ENCODE measurements around the gene RAPGEF1. TPM values are rescaled to one million over a fixed set of nuclear protein-coding genes. Genes with fewer than 3 reads are reported as not detected.

Gene RAPGEF1
- total RNA-seq, 1 experiment from 2014 or later = 25.2 TPM

GRCh38 chr9:131721076-131721475 is 18.8 kb downstream of the RAPGEF1 start:
- TF ChIP-seq CTCF (conservative IDR thresholded peaks at IDR 0.05; ENCODE audit: low read depth, low read length) (no peak), EZH2 (IDR thresholded peaks at IDR 0.05; ENCODE audit: low read length, unreplicated experiment) (no peak), EZH2phosphoT487 (IDR thresholded peaks at IDR 0.05; ENCODE audit: borderline replicate concordance, low read length) (no peak)

GRCh38 chr9:131720330-131720729 is 19.5 kb downstream of the RAPGEF1 start:
- Histone ChIP-seq H3K9ac (ENCODE audit: low read length) (no peak overlapping the region), H4K20me1 (ENCODE audit: low read length) (no peaks in the 10 kb centered on the region), H3K9me2 (replicated peaks; ENCODE audit: low read length) (no peaks in the 10 kb centered on the region), H3K4me3 (ENCODE audit: low read length) (no peak overlapping the region), H3K4me2 (ENCODE audit: low read length) (no peak overlapping the region), H3K27me3 (ENCODE audit: low read length) (no peaks in the 10 kb centered on the region), H3K79me2 (ENCODE audit: low read length) (0 out of 2 replicates have a peak, but pooled peaks cover 6% of the 10 kb centered on the region), H3K9me3 (ENCODE audit: low read length) (no peaks in the 10 kb centered on the region), H3K36me3 (ENCODE audit: low read depth, low read length) (no peaks in the 10 kb centered on the region), H2AFZ (ENCODE audit: low read length) (no peak overlapping the region), H3F3A (ENCODE audit: low read length, unreplicated experiment) (no peaks in the 10 kb centered on the region), H3K27ac (ENCODE audit: low read length) (no peak overlapping the region), H3K4me1 (ENCODE audit: insufficient read depth, low read length) (no peaks in the 10 kb centered on the region)
- ChIA-PET CTCF (no interaction called here), POLR2A (ENCODE audit: unreplicated experiment) (no interaction called here)
- BruUV-seq (replicated peaks) = no TSS peak
- ATAC-seq = no peak
- DNase-seq = no peak
- no peak for TF ChIP-seq EZH2phosphoT487 (IDR thresholded peaks at IDR 0.05; ENCODE audit: borderline replicate concordance, low read length)
- TF ChIP-seq CTCF (conservative IDR thresholded peaks at IDR 0.05; ENCODE audit: low read depth, low read length) = no peak
- no peak for TF ChIP-seq EZH2 (IDR thresholded peaks at IDR 0.05; ENCODE audit: low read length, unreplicated experiment)
- intact Hi-C loops (cut with micrococcal nuclease) = no loop called here

More at GRCh38 chr9:131721076-131721475, 18.8 kb downstream of the RAPGEF1 start:
- Histone ChIP-seq H3K9me2 (replicated peaks; ENCODE audit: low read length) (no peaks in the 10 kb centered on the region), H3K4me2 (ENCODE audit: low read length) (no peak overlapping the region), H3F3A (ENCODE audit: low read length, unreplicated experiment) (no peaks in the 10 kb centered on the region), H3K4me1 (ENCODE audit: insufficient read depth, low read length) (no peaks in the 10 kb centered on the region), H3K9ac (ENCODE audit: low read length) (no peak overlapping the region), H3K4me3 (ENCODE audit: low read length) (no peak overlapping the region), H3K9me3 (ENCODE audit: low read length) (no peaks in the 10 kb centered on the region), H3K27ac (ENCODE audit: low read length) (no peak overlapping the region), H3K27me3 (ENCODE audit: low read length) (no peaks in the 10 kb centered on the region), H2AFZ (ENCODE audit: low read length) (no peak overlapping the region), H3K36me3 (ENCODE audit: low read depth, low read length) (no peaks in the 10 kb centered on the region), H4K20me1 (ENCODE audit: low read length) (no peaks in the 10 kb centered on the region), H3K79me2 (ENCODE audit: low read length) (0 out of 2 replicates have a peak, but pooled peaks cover 6% of the 10 kb centered on the region)
- ATAC-seq (no peak), DNase-seq (no peak)
- POLR2A ChIA-PET (ENCODE audit: unreplicated experiment) = no interaction called here
- intact Hi-C loops (cut with micrococcal nuclease) = no loop called here
- CTCF ChIA-PET = no interaction called here
- BruUV-seq (replicated peaks) = no TSS peak

- ChIA-PET POLR2A (ENCODE audit: unreplicated experiment) (no interaction called here), CTCF (interaction anchor here (0.6 kb wide), 1 partner anchor 36 kb away, joined by 8 read pairs; no protein-coding TSS in a partner anchor)
- Histone ChIP-seq H3K4me2 (ENCODE audit: low read length) (no peak overlapping the region), H3K27ac (ENCODE audit: low read length) (no peak overlapping the region), H3K9me2 (replicated peaks; ENCODE audit: low read length) (no peaks in the 10 kb centered on the region), H3K27me3 (ENCODE audit: low read length) (no peaks in the 10 kb centered on the region), H2AFZ (ENCODE audit: low read length) (no peak overlapping the region), H3K4me1 (ENCODE audit: insufficient read depth, low read length) (peaks cover 4% of the 10 kb centered on the region), H3K9ac (ENCODE audit: low read length) (no peak overlapping the region), H3K79me2 (ENCODE audit: low read length) (0 out of 2 replicates have a peak, but pooled peaks cover 6% of the 10 kb centered on the region), H3K9me3 (ENCODE audit: low read length) (no peaks in the 10 kb centered on the region), H3K4me3 (ENCODE audit: low read length) (no peak overlapping the region), H3K36me3 (ENCODE audit: low read depth, low read length) (no peaks in the 10 kb centered on the region), H4K20me1 (ENCODE audit: low read length) (no peaks in the 10 kb centered on the region), H3F3A (ENCODE audit: low read length, unreplicated experiment) (no peaks in the 10 kb centered on the region)
- TF ChIP-seq CTCF (conservative IDR thresholded peaks at IDR 0.05; ENCODE audit: low read depth, low read length) = no peak
- TF ChIP-seq EZH2 (IDR thresholded peaks at IDR 0.05; ENCODE audit: low read length, unreplicated experiment) = no peak
- TF ChIP-seq EZH2phosphoT487 (IDR thresholded peaks at IDR 0.05; ENCODE audit: borderline replicate concordance, low read length) = no peak
- BruUV-seq (replicated peaks) = no TSS peak
- intact Hi-C loops (cut with micrococcal nuclease) = no loop called here
- ATAC-seq (no peak), DNase-seq (no peak)
These were observed 20.5 kb downstream of the RAPGEF1 start for GRCh38 chr9:131719262-131719908.

Measured in PC-3 (cell line).